A549 (cell line): ENCODE measurements around the gene MOK. TPM values are rescaled to one million over a fixed set of nuclear protein-coding genes. Genes with fewer than 3 reads are reported as not detected.

ENCODE experiments used
- ATAC-seq, 2 experiments: fragments of 200-7000 bp in 1 of 2; fragments of >200 bp in 1 of 2; cut with Nextera tagmentation in 1 of 2; cut with Tn5 transposase in 1 of 2; 3 replicates each; pipeline versions ENCODE4 v1.8.0 to v1.9.1; 2018 to 2020; ENCODE audit warnings: mild to moderate bottlenecking in 1 of 2, moderate library complexity in 1 of 2
- CTCF ChIA-PET: fragments of 300-600 bp; sonication (Branson Sonifier 250); formaldehyde crosslinking; extraction: SDS; loops from one replicate; lab custom pipeline; 2021; ENCODE audit warnings: antibody characterized with exemption, inconsistent platforms; lab: Yijun Ruan, JAX
- POLR2A ChIA-PET: fragments of 350-600 bp; formaldehyde crosslinking; extraction: SDS; loops from one replicate; lab custom pipeline; 2021; ENCODE audit warnings: antibody characterized with exemption, inconsistent platforms; lab: Yijun Ruan, JAX
- DNase-seq, 2 experiments: peaks; one replicate each; pipeline versions ENCODE4 v3.0.0 to v3.0.0-alpha.2; 2011 to 2016; ENCODE audit warnings: low read depth in 1 of 2, low spot score in 1 of 2
- FAIRE-seq: peaks from 2 replicates; lab custom pipeline; 2011; peaks lifted over from hg19 to GRCh38; lab: Jason Lieb, UNC
- H3K27ac ChIP-seq, 2 experiments: fragments of >200 bp; sonication (Bioruptor Twin); formaldehyde crosslinking; 3 replicates each; pipeline ENCODE4 v1.5.1; 2016 to 2017
- H3K4me1 ChIP-seq: fragments of >200 bp; sonication (Bioruptor Twin); formaldehyde crosslinking; 3 replicates; pipeline ENCODE4 v1.6.1; 2016
- H3K4me2 ChIP-seq: fragments of >200 bp; sonication (Bioruptor Twin); formaldehyde crosslinking; 3 replicates; pipeline ENCODE4 v1.6.1; 2016
- H3K4me3 ChIP-seq: fragments of >200 bp; sonication (Bioruptor Twin); formaldehyde crosslinking; 3 replicates; pipeline ENCODE4 v1.5.1; 2016
- H3K9me3 ChIP-seq: fragments of >200 bp; sonication (Bioruptor Twin); formaldehyde crosslinking; 3 replicates; pipeline ENCODE4 v1.6.1; 2016
- BHLHE40 ChIP-seq: IDR thresholded peaks from 2 replicates; pipeline ENCODE4 v1.6.1; 2012; ENCODE audit warnings: low read depth, low read length, inconsistent platforms
- CBX2 ChIP-seq: fragments of 200-600 bp; sonication (generic); IDR thresholded peaks from 2 replicates; pipeline ENCODE4 v1.6.1; 2016; ENCODE audit warnings: low read depth, mild to moderate bottlenecking, borderline replicate concordance
- CEBPB ChIP-seq, 2 experiments: fragments of >200 bp in 1 of 2; sonication (Bioruptor Twin) in 1 of 2; formaldehyde crosslinking in 1 of 2; IDR thresholded peaks; 2 replicates each; pipeline ENCODE4 v1.6.1; 2012 to 2016
- CHD2 ChIP-seq: fragments of 150-350 bp; IDR thresholded peaks from 2 replicates; pipeline ENCODE4 v1.6.1; 2014; ENCODE audit warnings: low read length; ENCODE audit not compliant: partially characterized antibody
- CHD4 ChIP-seq: fragments of 200-600 bp; sonication (generic); IDR thresholded peaks from 2 replicates; pipeline ENCODE4 v1.6.1; 2016; ENCODE audit warnings: antibody characterized with exemption, mild to moderate bottlenecking, borderline replicate concordance
- EHF ChIP-seq: fragments of 250-450 bp; sonication (Bioruptor Pico); IDR thresholded peaks from 2 replicates; pipeline ENCODE4 v1.5.0; 2020; ENCODE audit warnings: mild to moderate bottlenecking
- EHMT2 ChIP-seq: fragments of 200-600 bp; sonication (generic); IDR thresholded peaks from 2 replicates; pipeline ENCODE4 v1.6.1; 2016; ENCODE audit warnings: antibody characterized with exemption, low read depth, mild to moderate bottlenecking, moderate library complexity
- ELK1 ChIP-seq: fragments of 150-350 bp; IDR thresholded peaks from 2 replicates; pipeline ENCODE4 v1.6.1; 2014; ENCODE audit warnings: low read depth, mild to moderate bottlenecking, low read length
- FOSB ChIP-seq: fragments of 250-450 bp; sonication (Bioruptor Pico); IDR thresholded peaks from 2 replicates; pipeline ENCODE4 v1.5.0; 2020; ENCODE audit warnings: mild to moderate bottlenecking, moderate library complexity
- FOSL2 ChIP-seq, 2 experiments: fragments of 450-650 bp in 1 of 2; fragments of >200 bp in 1 of 2; sonication (Bioruptor Twin) in 1 of 2; formaldehyde crosslinking; IDR thresholded peaks; 2 replicates each; pipeline versions ENCODE4 v1.5.0 to v1.6.1; 2016 to 2020; ENCODE audit warnings: mild to moderate bottlenecking in 1 of 2, moderate library complexity in 1 of 2
- HDAC2 ChIP-seq: fragments of 200-600 bp; sonication (generic); IDR thresholded peaks from 2 replicates; pipeline ENCODE4 v1.6.1; 2016
- HES2 ChIP-seq: fragments of >200 bp; sonication (Bioruptor Twin); formaldehyde crosslinking; IDR thresholded peaks from 2 replicates; pipeline ENCODE4 v1.6.1; 2016
- HOXA7 ChIP-seq: fragments of 250-450 bp; sonication (Bioruptor Pico); IDR thresholded peaks from 2 replicates; pipeline ENCODE4 v1.5.0; 2020; ENCODE audit warnings: mild to moderate bottlenecking, moderate library complexity
- HOXB13 ChIP-seq: fragments of 250-450 bp; sonication (Bioruptor Pico); IDR thresholded peaks from 2 replicates; pipeline ENCODE4 v1.5.0; 2020; ENCODE audit warnings: low read depth, mild to moderate bottlenecking, moderate library complexity
- JUN ChIP-seq, 2 experiments: fragments of >200 bp; sonication (Bioruptor Twin); formaldehyde crosslinking; IDR thresholded peaks; 2 replicates in 1 of 2; 3 replicates in 1 of 2; pipeline ENCODE4 v1.6.1; 2016 to 2017
- KDM5A ChIP-seq: fragments of 200-600 bp; sonication (generic); IDR thresholded peaks from 2 replicates; pipeline ENCODE4 v1.6.1; 2016; ENCODE audit warnings: antibody characterized with exemption, mild to moderate bottlenecking
- MAZ ChIP-seq: fragments of 150-350 bp; IDR thresholded peaks from 2 replicates; pipeline ENCODE4 v1.6.1; 2014; ENCODE audit warnings: antibody characterized with exemption, low read depth, low read length, borderline replicate concordance
- PHF8 ChIP-seq: fragments of 200-600 bp; sonication (generic); IDR thresholded peaks from 2 replicates; pipeline ENCODE4 v1.6.1; 2016; ENCODE audit warnings: low read depth, mild to moderate bottlenecking, antibody characterized with exemption, moderate library complexity, borderline replicate concordance
- RFX5 ChIP-seq: fragments of 450-650 bp; IDR thresholded peaks from 2 replicates; pipeline ENCODE4 v1.7.1; 2014; ENCODE audit warnings: antibody characterized with exemption, mild to moderate bottlenecking, moderate library complexity
- SREBF2 ChIP-seq: fragments of 450-650 bp; IDR thresholded peaks from 2 replicates; pipeline ENCODE4 v1.6.1; 2014; ENCODE audit warnings: mild to moderate bottlenecking, moderate library complexity
- TFCP2L1 ChIP-seq: fragments of 250-450 bp; sonication (Bioruptor Pico); IDR thresholded peaks from 2 replicates; pipeline ENCODE4 v1.5.0; 2021; ENCODE audit warnings: mild to moderate bottlenecking
- USF2 ChIP-seq: fragments of 450-650 bp; IDR thresholded peaks from 2 replicates; pipeline ENCODE4 v1.6.1; 2014; ENCODE audit warnings: antibody characterized with exemption
- ZC3H11A ChIP-seq: fragments of 450-650 bp; IDR thresholded peaks from 2 replicates; pipeline ENCODE4 v1.6.1; 2014; ENCODE audit warnings: antibody characterized with exemption, mild to moderate bottlenecking
- ZNF302 ChIP-seq: fragments of 250-450 bp; sonication (Bioruptor Pico); IDR thresholded peaks from 2 replicates; pipeline ENCODE4 v1.9.0; 2021; ENCODE audit warnings: inconsistent platforms, mild to moderate bottlenecking, moderate library complexity
- WGBS: methylation state at CpG from one replicate; pipeline ENCODE4 v1.1.6; 2017; ENCODE audit errors: missing lambda C conversion rate; 5-methylcytosine and 5-hydroxymethylcytosine counted together
- polyA plus RNA-seq, 4 experiments: library from polyadenylated mRNA; depleted of rRNA in 3 of 4; stranded (reverse); fragments of >200 nt; fragmentation: RNase III in 1 of 4; extraction: RNeasy Plus Mini Kit Qiagen cat#74134 plus additional on column Dnase treatment in 1 of 4; gene quantifications; 2 replicates in 3 of 4; 3 replicates in 1 of 4; pipeline ENCODE4 v1.2.3, GENCODE V29; 2011 to 2017
- TF ChIP-seq, protein P1 (sequence below): fragments of 250-450 bp; sonication (Bioruptor Pico); IDR thresholded peaks from 2 replicates; pipeline ENCODE4 v1.5.0; 2020; ENCODE audit warnings: low read depth, mild to moderate bottlenecking, moderate library complexity

The MOK gene
- polyA plus RNA-seq, 2 of the 4 experiments (the other 2 are of a cell fraction): 12.6 to 18.5 TPM

DNA sequence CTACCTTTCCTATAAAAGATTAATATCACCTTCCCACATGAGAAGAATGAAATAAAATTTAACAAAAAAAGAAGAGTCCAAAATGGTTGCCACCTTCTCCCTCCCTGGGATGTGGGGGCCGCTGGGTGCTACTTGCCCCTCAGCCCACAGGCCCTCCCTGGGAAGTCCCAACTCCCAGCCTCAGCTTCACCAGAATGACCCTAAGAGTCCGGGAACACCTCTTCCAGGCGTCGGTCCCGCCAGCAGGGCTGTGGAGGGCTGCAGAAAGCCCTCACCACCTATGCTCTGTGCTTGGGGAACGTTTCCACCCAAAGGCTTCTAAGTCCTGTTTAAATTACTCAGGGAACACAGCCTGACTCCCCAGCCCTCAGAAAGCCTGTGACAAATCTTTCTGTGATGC is 71.9 kb downstream of the MOK start:
- no peaks in the 10 kb centered on the region for H3K9me3 ChIP-seq
- 91% methylated on average over 6 of the region's 6 CpGs for WGBS
- DNase-seq: no peak
- FAIRE-seq: no peak
- no peak for TF ChIP-seq HDAC2
- no peak for TF ChIP-seq CHD4
- TF ChIP-seq USF2: no peak
- TF ChIP-seq RFX5: no peak
- TF ChIP-seq KDM5A: no peak
- no peak for TF ChIP-seq FOSB (CRISPR knock-in tag)
- ChIA-PET POLR2A (no interaction called here), CTCF (interaction anchor here (0.5 to 6.9 kb wide), 6 partner anchors 9 to 231 kb away, joined by 3 to 52 read pairs (median 4); partner anchors contain the start of gene MOK)
- no peak overlapping the region for H3K27ac ChIP-seq
- H3K4me2 ChIP-seq: no peak overlapping the region
- ATAC-seq: no peak
- H3K4me1 ChIP-seq: peaks cover 10% of the 10 kb centered on the region
- no peak overlapping the region for H3K4me3 ChIP-seq

DNA sequence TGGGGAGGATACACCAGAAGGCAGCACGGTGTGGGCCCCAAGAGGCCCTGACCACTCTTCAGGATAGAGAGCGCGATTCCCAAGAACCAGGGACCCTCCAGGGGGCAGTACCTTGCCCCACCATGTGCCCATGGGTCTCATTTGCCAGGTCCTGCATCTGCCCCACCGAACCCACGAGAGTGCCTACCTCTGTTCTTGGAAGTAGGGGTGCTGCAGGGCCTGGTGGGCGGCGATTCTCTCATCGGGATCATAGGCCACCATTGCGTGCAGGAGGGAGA is 72.7 kb downstream of the MOK start:
- Histone ChIP-seq H3K4me1 (peaks cover 10% of the 10 kb centered on the region), H3K9me3 (no peaks in the 10 kb centered on the region), H3K4me2 (no peak overlapping the region), H3K27ac (no peak overlapping the region), H3K4me3 (no peak overlapping the region)
- CTCF ChIA-PET: interaction anchor here (6.9 kb wide), 1 partner anchor 82 kb away, joined by 52 read pairs; no protein-coding TSS in a partner anchor
- no peak for FAIRE-seq
- no peak for DNase-seq
- no peak for TF ChIP-seq TFCP2L1
- no peak for TF ChIP-seq CHD4
- no peak for TF ChIP-seq ZNF302
- no peak for TF ChIP-seq PHF8
- no peak for TF ChIP-seq CEBPB (IDR thresholded peaks at IDR 0.05)
- no peak for TF ChIP-seq USF2
- no peak for TF ChIP-seq ZC3H11A
- TF ChIP-seq CHD2: no peak
- no peak for TF ChIP-seq SREBF2
- TF ChIP-seq EHMT2: no peak
- TF ChIP-seq BHLHE40: no peak
- TF ChIP-seq MAZ: no peak
- no peak for TF ChIP-seq HES2
- TF ChIP-seq, protein P1, sequence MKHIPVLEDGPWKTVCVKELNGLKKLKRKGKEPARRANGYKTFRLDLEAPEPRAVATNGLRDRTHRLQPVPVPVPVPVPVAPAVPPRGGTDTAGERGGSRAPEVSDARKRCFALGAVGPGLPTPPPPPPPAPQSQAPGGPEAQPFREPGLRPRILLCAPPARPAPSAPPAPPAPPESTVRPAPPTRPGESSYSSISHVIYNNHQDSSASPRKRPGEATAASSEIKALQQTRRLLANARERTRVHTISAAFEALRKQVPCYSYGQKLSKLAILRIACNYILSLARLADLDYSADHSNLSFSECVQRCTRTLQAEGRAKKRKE (CRISPR knock-in tag): no peak
- 81% methylated on average over 9 of the region's 9 CpGs for WGBS
- ATAC-seq: no peak; a peak in 1 of 6 replicates
- POLR2A ChIA-PET: no interaction called here

GRCh38 chr14:102231476-102232347 is 73.3 kb downstream of the MOK start:
- no peak overlapping the region for H3K27ac ChIP-seq
- ATAC-seq (no peak), FAIRE-seq (no peak), DNase-seq (no peak)
- POLR2A ChIA-PET: no interaction called here
- H3K4me2 ChIP-seq: no peak overlapping the region
- no peaks in the 10 kb centered on the region for H3K9me3 ChIP-seq
- peaks cover 10% of the 10 kb centered on the region for H3K4me1 ChIP-seq
- H3K4me3 ChIP-seq: no peak overlapping the region
- CTCF ChIA-PET: interaction anchor here (1.2 to 6.9 kb wide), 2 partner anchors 83 to 85 kb away, joined by 5 to 52 read pairs; no protein-coding TSS in a partner anchor
- WGBS: 89% methylated on average over 22 of the region's 22 CpGs
- TF ChIP-seq HOXB13 (CRISPR knock-in tag) (no peak), EHF (CRISPR knock-in tag) (no peak), HOXA7 (no peak), HDAC2 (no peak), JUN (IDR thresholded peaks at IDR 0.05) (no peak), CBX2 (no peak), ELK1 (no peak), FOSL2 (IDR thresholded peaks at IDR 0.05) (no peak), FOSL2 (CRISPR knock-in tag; IDR thresholded peaks at IDR 0.05) (no peak)
